CD4-positive, alpha-beta T cell (primary cell): ENCODE measurements around the gene YKT6. TPM values are rescaled to one million over a fixed set of nuclear protein-coding genes. Genes with fewer than 3 reads are reported as not detected.

Source experiments
- ATAC-seq: fragments of 200-7000 bp; cut with Tn5 transposase; one replicate; pipeline ENCODE4 v1.10.0; 2022; ENCODE audit warnings: mild to moderate bottlenecking; ENCODE audit not compliant: poor library complexity
- CTCF ChIA-PET: fragments of 350-600 bp; sonication (Branson Sonifier 250); formaldehyde crosslinking; loops from one replicate; lab custom pipeline; 2021; ENCODE audit warnings: antibody characterized with exemption, inconsistent platforms; lab: Charles Lee
- POLR2A ChIA-PET: fragments of 350-600 bp; sonication (Branson Sonifier 250); formaldehyde crosslinking; loops from one replicate; lab custom pipeline; 2021; ENCODE audit warnings: antibody characterized with exemption, inconsistent platforms; lab: Charles Lee
- DNase-seq, 14 experiments: peaks; one replicate each; pipeline ENCODE4 v3.0.0-alpha.2; 2013 to 2020; ENCODE audit warnings: mixed read lengths in 2 of 14
- H3K27ac ChIP-seq, 2 donors: one replicate each; pipeline versions ENCODE4 v1.5.1 to v1.7.0; 2013; ENCODE audit warnings: low read length in 2 of 2, low read depth in 1 of 2, mild to moderate bottlenecking in 1 of 2
- H3K27me3 ChIP-seq, 2 experiments: 1 replicate in 1 of 2; 2 replicates in 1 of 2; pipeline versions ENCODE4 v1.6.1 to v1.7.0; 2013; ENCODE audit warnings: low read length in 2 of 2, control low read depth in 1 of 2, mild to moderate bottlenecking in 1 of 2, moderate library complexity in 1 of 2; ENCODE audit not compliant: insufficient read depth in 2 of 2, control insufficient read depth in 1 of 2
- H3K36me3 ChIP-seq: one replicate; pipeline ENCODE4 v1.6.1; 2013; ENCODE audit warnings: low read length, control low read depth; ENCODE audit not compliant: insufficient read depth
- H3K4me1 ChIP-seq: one replicate; pipeline ENCODE4 v1.6.1; 2013; ENCODE audit warnings: low read length, control low read depth; ENCODE audit not compliant: insufficient read depth
- H3K4me3 ChIP-seq: one replicate; pipeline ENCODE4 v1.5.1; 2013; ENCODE audit warnings: mild to moderate bottlenecking, low read length, moderate library complexity
- H3K9me3 ChIP-seq, 2 experiments: 1 replicate in 1 of 2; 2 replicates in 1 of 2; pipeline versions ENCODE4 v1.6.1 to v1.7.0; 2013; ENCODE audit warnings: low read length in 2 of 2, mild to moderate bottlenecking in 2 of 2, control low read depth in 1 of 2, moderate library complexity in 1 of 2; ENCODE audit not compliant: control insufficient read depth in 1 of 2, insufficient read depth in 1 of 2
- H3K27ac Mint-ChIP-seq: one replicate; pipeline ENCODE4 v1.8.0; 2020; ENCODE audit warnings: mixed read lengths
- H3K27me3 Mint-ChIP-seq: one replicate; pipeline ENCODE4 v1.8.0; 2021; ENCODE audit warnings: mixed read lengths
- H3K36me3 Mint-ChIP-seq: one replicate; pipeline ENCODE4 v1.8.0; 2021; ENCODE audit warnings: low read depth, mixed read lengths
- H3K4me1 Mint-ChIP-seq: one replicate; pipeline ENCODE4 v1.8.0; 2021; ENCODE audit warnings: low read depth, mixed read lengths
- H3K4me3 Mint-ChIP-seq: one replicate; pipeline ENCODE4 v1.8.0; 2020; ENCODE audit warnings: mild to moderate bottlenecking, mixed read lengths
- H3K9me3 Mint-ChIP-seq: one replicate; pipeline ENCODE4 v1.8.0; 2020; ENCODE audit warnings: mixed read lengths
- CTCF ChIP-seq: fragments of 200-600 bp; IDR thresholded peaks from one replicate; pipeline ENCODE4 v1.8.0; 2022; ENCODE audit warnings: antibody characterized with exemption, mild to moderate bottlenecking
- intact Hi-C, 2 experiments: fragments of 100-400 bp; cut with DNase I in 1 of 2; cut with micrococcal nuclease in 1 of 2; formaldehyde crosslinking; loops; one replicate each; pipeline versions ENCODE4 v1.15.1 to v1.9.0; 2023 to 2025; cut with DNase I, micrococcal nuclease
- total RNA-seq, 174 experiments: library from RNA in 2 of 174; stranded (reverse) in 2 of 174; gene quantifications; one replicate each; pipeline ENCODE4 v1.2.3 and lab custom pipeline; 2021 to 2026

Gene YKT6
- total RNA-seq, 2 experiments from 2014 or later: 85.0 to 86.4 TPM

GRCh38 chr7:44257213-44257612, 56.4 kb downstream of the YKT6 start:
- H3K27me3 Mint-ChIP-seq: no peaks in the 10 kb centered on the region
- ATAC-seq (no peak), DNase-seq (no peak)
- H3K4me1 Mint-ChIP-seq: peaks cover 27% of the 10 kb centered on the region
- Histone ChIP-seq H3K27ac (peak overlapping the region; percentile 81 to 85), H3K27me3 (no peaks in the 10 kb centered on the region), H3K4me3 (no peak overlapping the region), H3K4me1 (peaks cover 29% of the 10 kb centered on the region), H3K36me3 (no peaks in the 10 kb centered on the region), H3K9me3 (peaks cover 0 to 7% of the 10 kb centered on the region in 2 experiments)
- CTCF ChIA-PET: no interaction called here
- no peaks in the 10 kb centered on the region for H3K9me3 Mint-ChIP-seq
- intact Hi-C loops: no loop called here
- TF ChIP-seq CTCF: no peak
- POLR2A ChIA-PET: interaction anchor here (0.5 to 3.4 kb wide), 4 partner anchors 13 to 635 kb away, joined by 3 to 18 read pairs (median 4); partner anchors contain the start of genes NUDCD3 and YKT6
- no peaks in the 10 kb centered on the region for H3K36me3 Mint-ChIP-seq
- H3K4me3 Mint-ChIP-seq: no peak overlapping the region
- peak overlapping the region; percentile 83 for H3K27ac Mint-ChIP-seq

- peak; percentile 30 to 83 (median 56) for DNase-seq
- intact Hi-C loops: no loop called here
- Mint-ChIP-seq H3K4me1 (peaks cover 27% of the 10 kb centered on the region), H3K27ac (peak overlapping the region; percentile 83), H3K9me3 (no peaks in the 10 kb centered on the region), H3K27me3 (no peaks in the 10 kb centered on the region), H3K36me3 (no peaks in the 10 kb centered on the region), H3K4me3 (peak overlapping the region; percentile 65)
- CTCF ChIA-PET: no interaction called here
- Histone ChIP-seq H3K27me3 (no peaks in the 10 kb centered on the region), H3K36me3 (no peaks in the 10 kb centered on the region), H3K9me3 (peaks cover 0 to 7% of the 10 kb centered on the region in 2 experiments), H3K27ac (peak overlapping the region; percentile 81 to 85), H3K4me1 (peaks cover 29% of the 10 kb centered on the region), H3K4me3 (peak overlapping the region; percentile 13)
- ATAC-seq: peak; percentile 94
- no peak for TF ChIP-seq CTCF
- POLR2A ChIA-PET: interaction anchor here (0.5 to 3.4 kb wide), 12 partner anchors 13 to 854 kb away, joined by 3 to 18 read pairs (median 4); partner anchors contain the start of genes H2AZ2, NUDCD3, TBRG4 and YKT6
These were observed 57.0 kb downstream of the YKT6 start for GRCh38 chr7:44257618-44258422.

GRCh38 chr7:44258423-44258760, 57.6 kb downstream of the YKT6 start:
- H3K9me3 Mint-ChIP-seq: no peaks in the 10 kb centered on the region
- H3K36me3 Mint-ChIP-seq: no peaks in the 10 kb centered on the region
- peak overlapping the region; percentile 65 for H3K4me3 Mint-ChIP-seq
- Histone ChIP-seq H3K4me3 (no peak overlapping the region), H3K4me1 (peaks cover 29% of the 10 kb centered on the region), H3K27me3 (no peaks in the 10 kb centered on the region), H3K9me3 (peaks cover 0 to 7% of the 10 kb centered on the region in 2 experiments), H3K27ac (peak overlapping the region; percentile 81 to 85), H3K36me3 (no peaks in the 10 kb centered on the region)
- TF ChIP-seq CTCF: no peak
- ChIA-PET POLR2A (interaction anchor here (0.8 to 3.4 kb wide), 9 partner anchors 17 to 853 kb away, joined by 3 to 18 read pairs (median 3); partner anchors contain the start of genes H2AZ2, NUDCD3 and TBRG4), CTCF (no interaction called here)
- intact Hi-C loops: no loop called here
- H3K27me3 Mint-ChIP-seq: no peaks in the 10 kb centered on the region
- ATAC-seq (no peak), DNase-seq (no peak)
- H3K27ac Mint-ChIP-seq: peak overlapping the region; percentile 83
- H3K4me1 Mint-ChIP-seq: peaks cover 27% of the 10 kb centered on the region
